Measurements from ENCODE around the gene TBC1D13.

GRCh38 chr9:128765499-128765898 lies 21.6 kb upstream of the TBC1D13 start:
- TF ChIP-seq CTCF (IDR thresholded peaks at IDR 0.05; ENCODE audit: low read depth, low read length, poor library complexity, severe bottlenecking) (no peak), EZH2phosphoT487 (IDR thresholded peaks at IDR 0.05; ENCODE audit: borderline replicate concordance, low read length) (no peak)
